Measurements from ENCODE around the gene SPATA13.

- no peak for TF ChIP-seq CTCF (IDR thresholded peaks at IDR 0.05)
- no peak for TF ChIP-seq POLR2A (IDR thresholded peaks at IDR 0.05)
Measured at GRCh38 chr13:24328145-24328544, 167.6 kb downstream of the SPATA13 start.

Data from adrenal gland (tissue), 5 donors.